WTC11 (cell line): ENCODE measurements around the gene DAPK1. TPM values are rescaled to one million over a fixed set of nuclear protein-coding genes. Genes with fewer than 3 reads are reported as not detected.
A peak's percentile ranks its signal among the peaks of the same experiment; 100 is the strongest.

Experiments
- ATAC-seq: fragments of 200-7000 bp; cut with Tn5 transposase; 2 replicates; pipeline ENCODE4 v1.10.0; 2021; ENCODE audit warnings: mild to moderate bottlenecking, moderate library complexity
- CTCF ChIA-PET: fragments of 300-600 bp; sonication (Branson Sonifier 250); formaldehyde crosslinking; loops from one replicate; lab custom pipeline; 2021; ENCODE audit warnings: antibody characterized with exemption; lab: Charles Lee
- POLR2A ChIA-PET: fragments of 350-600 bp; sonication (Branson Sonifier 250); formaldehyde crosslinking; loops from one replicate; lab custom pipeline; 2021; ENCODE audit warnings: antibody characterized with exemption; lab: Charles Lee
- DNase-seq: peaks from one replicate; pipeline ENCODE4 v3.0.0; 2021; ENCODE audit warnings: low spot score
- H3K27ac Mint-ChIP-seq: 2 replicates; pipeline ENCODE4 v1.8.0; 2021; ENCODE audit warnings: mixed read lengths
- H3K27me3 Mint-ChIP-seq: 2 replicates; pipeline ENCODE4 v1.8.0; 2021; ENCODE audit warnings: low read depth, mild to moderate bottlenecking, moderate library complexity, mixed read lengths
- H3K36me3 Mint-ChIP-seq: 2 replicates; pipeline ENCODE4 v1.8.0; 2021; ENCODE audit warnings: mixed read lengths
- H3K4me1 Mint-ChIP-seq: 2 replicates; pipeline ENCODE4 v1.8.0; 2022; ENCODE audit warnings: mixed read lengths
- H3K4me3 Mint-ChIP-seq: 2 replicates; pipeline ENCODE4 v1.8.0; 2021; ENCODE audit warnings: mild to moderate bottlenecking, moderate library complexity, mixed read lengths
- H3K9me3 Mint-ChIP-seq: 2 replicates; pipeline ENCODE4 v1.8.0; 2021; ENCODE audit warnings: mixed read lengths
- CREB1 ChIP-seq: sonication (generic); formaldehyde crosslinking; IDR thresholded peaks from 2 replicates; pipeline ENCODE4 v1.8.0; 2023; ENCODE audit warnings: mild to moderate bottlenecking, missing genetic modification reagents
- EMX1 ChIP-seq: fragments of 250-450 bp; sonication (Bioruptor Pico); IDR thresholded peaks from 2 replicates; pipeline ENCODE4 v1.8.0; 2021; ENCODE audit warnings: mild to moderate bottlenecking
- ETV6 ChIP-seq: sonication (generic); formaldehyde crosslinking; IDR thresholded peaks from 2 replicates; pipeline ENCODE4 v1.8.1; 2022; ENCODE audit warnings: mild to moderate bottlenecking, missing genetic modification reagents
- FOXK1 ChIP-seq: sonication (generic); formaldehyde crosslinking; IDR thresholded peaks from 2 replicates; pipeline ENCODE4 v1.8.0; 2022; ENCODE audit warnings: mild to moderate bottlenecking, moderate library complexity, missing genetic modification reagents
- FOXP1 ChIP-seq: sonication (generic); formaldehyde crosslinking; IDR thresholded peaks from 2 replicates; pipeline ENCODE4 v1.8.0; 2022; ENCODE audit warnings: missing genetic modification reagents, mild to moderate bottlenecking, moderate library complexity, borderline replicate concordance
- JUN ChIP-seq: sonication (generic); formaldehyde crosslinking; IDR thresholded peaks from 2 replicates; pipeline ENCODE4 v1.8.0; 2023; ENCODE audit warnings: mild to moderate bottlenecking, missing genetic modification reagents
- MXD4 ChIP-seq: fragments of 250-450 bp; sonication (Bioruptor Pico); IDR thresholded peaks from 2 replicates; pipeline ENCODE4 v1.8.0; 2021; ENCODE audit warnings: mild to moderate bottlenecking, moderate library complexity, borderline replicate concordance
- NFATC4 ChIP-seq: fragments of 250-450 bp; sonication (Bioruptor Pico); IDR thresholded peaks from 2 replicates; pipeline ENCODE4 v1.9.0; 2021; ENCODE audit warnings: mild to moderate bottlenecking
- NFE2L1 ChIP-seq: sonication (generic); formaldehyde crosslinking; IDR thresholded peaks from 2 replicates; pipeline ENCODE4 v1.8.1; 2023; ENCODE audit warnings: missing genetic modification reagents
- NFYB ChIP-seq: sonication (generic); formaldehyde crosslinking; conservative IDR thresholded peaks from 2 replicates; pipeline ENCODE4 v1.8.0; 2022; ENCODE audit warnings: low read depth, missing genetic modification reagents
- NR1H2 ChIP-seq: sonication (generic); formaldehyde crosslinking; IDR thresholded peaks from 2 replicates; pipeline ENCODE4 v1.9.0; 2021; ENCODE audit warnings: mild to moderate bottlenecking, moderate library complexity, missing genetic modification reagents
- OVOL2 ChIP-seq: fragments of 250-450 bp; sonication (Bioruptor Pico); IDR thresholded peaks from 2 replicates; pipeline ENCODE4 v1.9.0; 2021; ENCODE audit warnings: mild to moderate bottlenecking, borderline replicate concordance
- SMAD4 ChIP-seq: sonication (generic); formaldehyde crosslinking; IDR thresholded peaks from 2 replicates; pipeline ENCODE4 v1.8.0; 2022; ENCODE audit warnings: mild to moderate bottlenecking, missing genetic modification reagents
- SOX15 ChIP-seq: fragments of 250-450 bp; sonication (Bioruptor Pico); IDR thresholded peaks from 2 replicates; pipeline ENCODE4 v1.9.0; 2021; ENCODE audit warnings: mild to moderate bottlenecking
- SP1 ChIP-seq: sonication (generic); formaldehyde crosslinking; conservative IDR thresholded peaks from 2 replicates; pipeline ENCODE4 v1.8.1; 2022; ENCODE audit warnings: missing genetic modification reagents
- TCF7 ChIP-seq: sonication (generic); formaldehyde crosslinking; IDR thresholded peaks from 2 replicates; pipeline ENCODE4 v1.8.0; 2022; ENCODE audit warnings: mild to moderate bottlenecking, low read depth, missing genetic modification reagents, moderate library complexity
- TEAD1 ChIP-seq: sonication (generic); formaldehyde crosslinking; IDR thresholded peaks from 2 replicates; pipeline ENCODE4 v1.8.0; 2022; ENCODE audit warnings: mild to moderate bottlenecking, missing genetic modification reagents
- TEAD4 ChIP-seq: sonication (generic); formaldehyde crosslinking; IDR thresholded peaks from 2 replicates; pipeline ENCODE4 v1.8.0; 2022; ENCODE audit warnings: mild to moderate bottlenecking, missing genetic modification reagents
- ZNF232 ChIP-seq: sonication (generic); formaldehyde crosslinking; IDR thresholded peaks from 2 replicates; pipeline ENCODE4 v1.8.0; 2022; ENCODE audit warnings: mild to moderate bottlenecking, missing genetic modification reagents
- total RNA-seq: library from RNA; stranded (reverse); gene quantifications from 3 replicates; pipeline ENCODE4 v1.2.3, GENCODE V29; 2021
- TF ChIP-seq, protein P1 (sequence below): fragments of 250-450 bp; sonication (Bioruptor Pico); IDR thresholded peaks from 2 replicates; pipeline ENCODE4 v1.9.0; 2021; ENCODE audit warnings: mild to moderate bottlenecking
- TF ChIP-seq, protein P2 (sequence below): sonication (generic); formaldehyde crosslinking; IDR thresholded peaks from 2 replicates; pipeline ENCODE4 v1.8.1; 2023; ENCODE audit warnings: mild to moderate bottlenecking, moderate library complexity, missing genetic modification reagents
- TF ChIP-seq, protein P3 (sequence below): sonication (generic); formaldehyde crosslinking; IDR thresholded peaks from 2 replicates; pipeline ENCODE4 v1.8.1; 2022; ENCODE audit warnings: low read depth, missing genetic modification reagents, borderline replicate concordance
- TF ChIP-seq, protein P4 (sequence below): sonication (generic); formaldehyde crosslinking; IDR thresholded peaks from 2 replicates; pipeline ENCODE4 v1.8.1; 2023; ENCODE audit warnings: mild to moderate bottlenecking, missing genetic modification reagents

The DAPK1 gene
- total RNA-seq, 1 experiment from 2014 or later, result 129 TPM

DNA sequence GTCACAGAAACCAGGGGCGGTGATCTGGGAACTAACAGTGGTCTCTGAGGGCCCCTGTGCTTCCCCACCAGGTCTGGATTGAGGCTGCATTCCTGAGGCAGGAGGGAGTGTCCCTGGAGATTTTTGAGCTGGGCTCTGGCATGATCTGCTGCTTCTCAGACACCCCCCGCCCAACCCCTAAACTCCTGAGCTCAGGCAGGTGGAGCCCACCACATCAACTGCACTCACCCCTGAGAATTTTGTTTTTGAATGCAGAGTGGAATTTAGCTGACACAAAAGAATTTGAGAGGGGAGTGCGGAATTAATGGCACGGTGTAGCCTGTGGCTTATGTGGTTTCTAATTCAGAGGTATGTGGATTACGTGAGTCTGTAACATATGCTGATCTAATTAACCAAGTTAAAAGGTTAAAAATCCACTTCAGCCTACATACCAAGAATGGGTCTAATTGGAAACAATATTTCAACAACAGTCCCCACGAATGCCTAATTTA is 204.3 kb downstream of the DAPK1 start:
- DNase-seq (peak; percentile 46), ATAC-seq (peak; percentile 83)
- Mint-ChIP-seq H3K36me3 (peaks cover 75% of the 10 kb centered on the region), H3K4me1 (peaks cover 6% of the 10 kb centered on the region; the same call in 1 of the 2 replicates), H3K27ac (peak overlapping the region; percentile 90), H3K4me3 (no peak overlapping the region), H3K9me3 (no peaks in the 10 kb centered on the region), H3K27me3 (no peaks in the 10 kb centered on the region)
- POLR2A ChIA-PET, result no interaction called here
- CTCF ChIA-PET, result interaction anchor here (0.9 to 1.7 kb wide), 4 partner anchors 17 to 182 kb away, joined by 3 to 5 read pairs (median 3); partner anchors contain the start of gene CTSL
- TF ChIP-seq NFYB (CRISPR knock-in tag) (no peak), TEAD1 (no peak), FOXP1 (CRISPR knock-in tag) (no peak), TCF7 (CRISPR knock-in tag) (no peak), NFE2L1 (no peak), ETV6 (CRISPR knock-in tag) (no peak), SOX15 (CRISPR knock-in tag) (no peak)
- TF ChIP-seq, protein P1, sequence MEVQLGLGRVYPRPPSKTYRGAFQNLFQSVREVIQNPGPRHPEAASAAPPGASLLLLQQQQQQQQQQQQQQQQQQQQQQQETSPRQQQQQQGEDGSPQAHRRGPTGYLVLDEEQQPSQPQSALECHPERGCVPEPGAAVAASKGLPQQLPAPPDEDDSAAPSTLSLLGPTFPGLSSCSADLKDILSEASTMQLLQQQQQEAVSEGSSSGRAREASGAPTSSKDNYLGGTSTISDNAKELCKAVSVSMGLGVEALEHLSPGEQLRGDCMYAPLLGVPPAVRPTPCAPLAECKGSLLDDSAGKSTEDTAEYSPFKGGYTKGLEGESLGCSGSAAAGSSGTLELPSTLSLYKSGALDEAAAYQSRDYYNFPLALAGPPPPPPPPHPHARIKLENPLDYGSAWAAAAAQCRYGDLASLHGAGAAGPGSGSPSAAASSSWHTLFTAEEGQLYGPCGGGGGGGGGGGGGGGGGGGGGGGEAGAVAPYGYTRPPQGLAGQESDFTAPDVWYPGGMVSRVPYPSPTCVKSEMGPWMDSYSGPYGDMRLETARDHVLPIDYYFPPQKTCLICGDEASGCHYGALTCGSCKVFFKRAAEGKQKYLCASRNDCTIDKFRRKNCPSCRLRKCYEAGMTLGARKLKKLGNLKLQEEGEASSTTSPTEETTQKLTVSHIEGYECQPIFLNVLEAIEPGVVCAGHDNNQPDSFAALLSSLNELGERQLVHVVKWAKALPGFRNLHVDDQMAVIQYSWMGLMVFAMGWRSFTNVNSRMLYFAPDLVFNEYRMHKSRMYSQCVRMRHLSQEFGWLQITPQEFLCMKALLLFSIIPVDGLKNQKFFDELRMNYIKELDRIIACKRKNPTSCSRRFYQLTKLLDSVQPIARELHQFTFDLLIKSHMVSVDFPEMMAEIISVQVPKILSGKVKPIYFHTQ, result no peak
- TF ChIP-seq, protein P2, sequence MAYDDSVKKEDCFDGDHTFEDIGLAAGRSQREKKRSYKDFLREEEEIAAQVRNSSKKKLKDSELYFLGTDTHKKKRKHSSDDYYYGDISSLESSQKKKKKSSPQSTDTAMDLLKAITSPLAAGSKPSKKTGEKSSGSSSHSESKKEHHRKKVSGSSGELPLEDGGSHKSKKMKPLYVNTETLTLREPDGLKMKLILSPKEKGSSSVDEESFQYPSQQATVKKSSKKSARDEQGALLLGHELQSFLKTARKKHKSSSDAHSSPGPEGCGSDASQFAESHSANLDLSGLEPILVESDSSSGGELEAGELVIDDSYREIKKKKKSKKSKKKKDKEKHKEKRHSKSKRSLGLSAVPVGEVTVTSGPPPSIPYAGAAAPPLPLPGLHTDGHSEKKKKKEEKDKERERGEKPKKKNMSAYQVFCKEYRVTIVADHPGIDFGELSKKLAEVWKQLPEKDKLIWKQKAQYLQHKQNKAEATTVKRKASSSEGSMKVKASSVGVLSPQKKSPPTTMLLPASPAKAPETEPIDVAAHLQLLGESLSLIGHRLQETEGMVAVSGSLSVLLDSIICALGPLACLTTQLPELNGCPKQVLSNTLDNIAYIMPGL (CRISPR knock-in tag), result no peak
- TF ChIP-seq, protein P3, sequence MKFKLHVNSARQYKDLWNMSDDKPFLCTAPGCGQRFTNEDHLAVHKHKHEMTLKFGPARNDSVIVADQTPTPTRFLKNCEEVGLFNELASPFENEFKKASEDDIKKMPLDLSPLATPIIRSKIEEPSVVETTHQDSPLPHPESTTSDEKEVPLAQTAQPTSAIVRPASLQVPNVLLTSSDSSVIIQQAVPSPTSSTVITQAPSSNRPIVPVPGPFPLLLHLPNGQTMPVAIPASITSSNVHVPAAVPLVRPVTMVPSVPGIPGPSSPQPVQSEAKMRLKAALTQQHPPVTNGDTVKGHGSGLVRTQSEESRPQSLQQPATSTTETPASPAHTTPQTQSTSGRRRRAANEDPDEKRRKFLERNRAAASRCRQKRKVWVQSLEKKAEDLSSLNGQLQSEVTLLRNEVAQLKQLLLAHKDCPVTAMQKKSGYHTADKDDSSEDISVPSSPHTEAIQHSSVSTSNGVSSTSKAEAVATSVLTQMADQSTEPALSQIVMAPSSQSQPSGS (CRISPR knock-in tag), result no peak

DNA sequence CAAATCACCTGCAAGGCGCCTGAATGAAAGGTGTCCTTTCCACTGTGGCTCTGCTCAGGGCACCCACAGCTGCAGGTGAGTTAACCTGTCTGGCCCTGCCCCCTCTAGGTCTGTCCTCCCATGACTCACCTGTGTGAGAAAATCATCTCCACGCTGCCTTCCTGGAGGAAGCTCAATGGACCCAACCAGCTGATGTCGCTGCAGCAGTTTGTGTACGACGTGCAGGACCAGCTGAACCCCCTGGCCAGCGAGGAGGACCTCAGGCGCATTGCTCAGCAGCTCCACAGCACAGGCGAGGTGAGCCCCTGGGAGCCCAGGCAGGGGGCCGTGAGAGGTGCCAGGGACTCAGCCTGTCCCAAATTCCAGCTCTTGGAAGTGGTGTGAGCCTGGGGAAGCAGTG is 205.3 kb downstream of the DAPK1 start:
- no peak overlapping the region for H3K4me3 Mint-ChIP-seq
- H3K36me3 Mint-ChIP-seq, result peaks cover 73% of the 10 kb centered on the region
- CTCF ChIA-PET, result interaction anchor here (1.7 kb wide), 1 partner anchor 23 kb away, joined by 5 read pairs; the partner anchor contains the start of gene CTSL
- DNase-seq, result no peak
- POLR2A ChIA-PET, result interaction anchor here (0.6 kb wide), 1 partner anchor 155 kb away, joined by 3 read pairs; no protein-coding TSS in a partner anchor
- H3K4me1 Mint-ChIP-seq, result peaks cover 6% of the 10 kb centered on the region; the same call in 1 of the 2 replicates
- peak overlapping the region; percentile 5; the same call in 1 of the 2 replicates for H3K27ac Mint-ChIP-seq
- no peak for TF ChIP-seq TEAD4 (CRISPR knock-in tag)
- TF ChIP-seq SP1, result no peak
- no peak for TF ChIP-seq EMX1 (CRISPR knock-in tag)
- TF ChIP-seq, protein P4, sequence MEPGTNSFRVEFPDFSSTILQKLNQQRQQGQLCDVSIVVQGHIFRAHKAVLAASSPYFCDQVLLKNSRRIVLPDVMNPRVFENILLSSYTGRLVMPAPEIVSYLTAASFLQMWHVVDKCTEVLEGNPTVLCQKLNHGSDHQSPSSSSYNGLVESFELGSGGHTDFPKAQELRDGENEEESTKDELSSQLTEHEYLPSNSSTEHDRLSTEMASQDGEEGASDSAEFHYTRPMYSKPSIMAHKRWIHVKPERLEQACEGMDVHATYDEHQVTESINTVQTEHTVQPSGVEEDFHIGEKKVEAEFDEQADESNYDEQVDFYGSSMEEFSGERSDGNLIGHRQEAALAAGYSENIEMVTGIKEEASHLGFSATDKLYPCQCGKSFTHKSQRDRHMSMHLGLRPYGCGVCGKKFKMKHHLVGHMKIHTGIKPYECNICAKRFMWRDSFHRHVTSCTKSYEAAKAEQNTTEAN (CRISPR knock-in tag), result no peak
- no peak for TF ChIP-seq MXD4
- TF ChIP-seq NR1H2 (CRISPR knock-in tag), result no peak
- TF ChIP-seq NFATC4 (CRISPR knock-in tag), result no peak
- no peak for TF ChIP-seq SMAD4 (CRISPR knock-in tag)
- TF ChIP-seq JUN, result no peak
- TF ChIP-seq, protein P3 (CRISPR knock-in tag), result no peak
- TF ChIP-seq FOXK1, result no peak
- no peak for TF ChIP-seq ZNF232 (CRISPR knock-in tag)
- TF ChIP-seq CREB1 (CRISPR knock-in tag), result no peak
- TF ChIP-seq, protein P1, result no peak
- no peak for TF ChIP-seq OVOL2 (CRISPR knock-in tag)
- TF ChIP-seq, all 79 proteins: peak for 0
- Mint-ChIP-seq H3K9me3 (no peaks in the 10 kb centered on the region), H3K27me3 (no peaks in the 10 kb centered on the region)
- ATAC-seq, result no peak
